ENCODE results near the gene MYH7.

DNA sequence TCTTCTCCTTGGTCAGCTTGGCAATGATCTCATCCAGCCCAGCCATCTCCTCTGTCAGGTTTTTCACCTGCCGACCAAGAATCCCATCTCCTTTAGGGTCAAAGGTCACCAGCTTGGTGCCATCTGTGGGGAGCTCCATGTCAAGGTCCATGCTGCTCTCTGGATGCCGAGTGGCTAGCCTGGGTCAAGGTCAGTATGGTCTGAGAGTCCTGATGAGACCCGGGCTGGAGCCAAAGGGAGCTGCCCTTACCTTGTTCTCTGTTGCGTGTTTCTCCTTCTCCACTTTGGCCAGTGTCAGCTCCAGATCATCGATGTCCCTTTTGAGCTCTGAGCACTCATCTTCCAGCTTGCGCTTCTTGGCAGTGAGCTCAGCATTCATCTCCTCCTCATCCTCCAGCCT lies 11.8 kb downstream of the MYH7 start:
- TF ChIP-seq, protein P1, sequence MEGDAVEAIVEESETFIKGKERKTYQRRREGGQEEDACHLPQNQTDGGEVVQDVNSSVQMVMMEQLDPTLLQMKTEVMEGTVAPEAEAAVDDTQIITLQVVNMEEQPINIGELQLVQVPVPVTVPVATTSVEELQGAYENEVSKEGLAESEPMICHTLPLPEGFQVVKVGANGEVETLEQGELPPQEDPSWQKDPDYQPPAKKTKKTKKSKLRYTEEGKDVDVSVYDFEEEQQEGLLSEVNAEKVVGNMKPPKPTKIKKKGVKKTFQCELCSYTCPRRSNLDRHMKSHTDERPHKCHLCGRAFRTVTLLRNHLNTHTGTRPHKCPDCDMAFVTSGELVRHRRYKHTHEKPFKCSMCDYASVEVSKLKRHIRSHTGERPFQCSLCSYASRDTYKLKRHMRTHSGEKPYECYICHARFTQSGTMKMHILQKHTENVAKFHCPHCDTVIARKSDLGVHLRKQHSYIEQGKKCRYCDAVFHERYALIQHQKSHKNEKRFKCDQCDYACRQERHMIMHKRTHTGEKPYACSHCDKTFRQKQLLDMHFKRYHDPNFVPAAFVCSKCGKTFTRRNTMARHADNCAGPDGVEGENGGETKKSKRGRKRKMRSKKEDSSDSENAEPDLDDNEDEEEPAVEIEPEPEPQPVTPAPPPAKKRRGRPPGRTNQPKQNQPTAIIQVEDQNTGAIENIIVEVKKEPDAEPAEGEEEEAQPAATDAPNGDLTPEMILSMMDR (IDR thresholded peaks at IDR 0.05 in 4 of 5, conservative IDR thresholded peaks at IDR 0.05 in 1 of 5) = no peak
- no peak for TF ChIP-seq POLR2A (IDR thresholded peaks at IDR 0.05)
